GM19328 (cell line): ENCODE results near the gene MT1B.

Experiments
- ATAC-seq: cut with Tn5 transposase; IDR thresholded peaks from one replicate; pipeline ENCODE4 v1.9.1; 2021; ENCODE audit warnings: mild to moderate bottlenecking, moderate library complexity; ENCODE audit not compliant: unreplicated experiment

The MT1B gene

GRCh38 chr16:56651586-56651985 is at the start of gene MT1B:
Gene MT1B (plus strand): TSS chr16:56651886. CDS start chr16:56651954, 68 bp downstream.
- no peak for ATAC-seq

- ATAC-seq = no peak
Measured at GRCh38 chr16:56603589-56603988, 48.1 kb upstream of the MT1B start.

GRCh38 chr16:56604966-56605365 is 46.7 kb upstream of the MT1B start:
- ATAC-seq = no peak

- no peak for ATAC-seq
Measured at GRCh38 chr16:56605475-56605874, 46.2 kb upstream of the MT1B start.

GRCh38 chr16:56606071-56606475 is 45.6 kb upstream of the MT1B start:
- no peak for ATAC-seq

GRCh38 chr16:56606476-56607108 is 45.1 kb upstream of the MT1B start:
- ATAC-seq = no peak

GRCh38 chr16:56607109-56607618 is 44.5 kb upstream of the MT1B start:
- no peak for ATAC-seq

GRCh38 chr16:56607675-56608042 is 44.0 kb upstream of the MT1B start:
- no peak for ATAC-seq

- ATAC-seq = peak; percentile 82
Measured at GRCh38 chr16:56608043-56608875, 43.4 kb upstream of the MT1B start, which contains the start of gene MT2A. Gene MT2A (plus strand): TSS chr16:56608584. CDS start chr16:56608656, 72 bp downstream.

- ATAC-seq = no peak
Measured at GRCh38 chr16:56608876-56609462, 42.7 kb upstream of the MT1B start.

GRCh38 chr16:56609463-56609921 is 42.2 kb upstream of the MT1B start:
- ATAC-seq = peak; percentile 34

- no peak for ATAC-seq
Measured at GRCh38 chr16:56610017-56610608, 41.6 kb upstream of the MT1B start.

GRCh38 chr16:56610609-56611111 is 41.0 kb upstream of the MT1B start:
- ATAC-seq = no peak

GRCh38 chr16:56611281-56611833 is 40.3 kb upstream of the MT1B start:
- ATAC-seq = no peak

- ATAC-seq = no peak
Measured at GRCh38 chr16:56613706-56614105, 38.0 kb upstream of the MT1B start.

- no peak for ATAC-seq
Measured at GRCh38 chr16:56614549-56614991, 37.1 kb upstream of the MT1B start.

- no peak for ATAC-seq
Measured at GRCh38 chr16:56615353-56615752, 36.3 kb upstream of the MT1B start.

- no peak for ATAC-seq
Measured at GRCh38 chr16:56616608-56617211, 35.0 kb upstream of the MT1B start.

- ATAC-seq = no peak
Measured at GRCh38 chr16:56617212-56618085, 34.2 kb upstream of the MT1B start.
